GM12874 (cell line): Measurements from ENCODE around the gene CENPQ.

Experiments used
- CTCF ChIP-seq: IDR thresholded peaks from 2 replicates; pipeline ENCODE4 v1.5.1; 2011; ENCODE audit warnings: low read depth, mild to moderate bottlenecking, control low read depth, low read length, moderate library complexity; ENCODE audit not compliant: insufficient read depth

CENPQ gene

GRCh38 chr6:49531774-49532569 is 68.8 kb downstream of the CENPQ start:
- TF ChIP-seq CTCF: peak; percentile 30; the same call in 1 of the 2 replicates

GRCh38 chr6:49535795-49536194 is 72.6 kb downstream of the CENPQ start:
- TF ChIP-seq CTCF: no peak

- TF ChIP-seq CTCF: no peak
Measured at GRCh38 chr6:49539102-49539501, 75.9 kb downstream of the CENPQ start.

- no peak for TF ChIP-seq CTCF
Measured at GRCh38 chr6:49540614-49541013, 77.4 kb downstream of the CENPQ start.

- TF ChIP-seq CTCF: no peak
Measured at GRCh38 chr6:49541210-49541724, 78.1 kb downstream of the CENPQ start.

- TF ChIP-seq CTCF: no peak
Measured at GRCh38 chr6:49541936-49542335, 78.8 kb downstream of the CENPQ start.
